IMR-90 (cell line): ENCODE results near the gene EIF4H. TPM values are rescaled to one million over a fixed set of nuclear protein-coding genes. Genes with fewer than 3 reads are reported as not detected.

ENCODE experiments used
- ATAC-seq: fragments of 200-7000 bp; cut with Tn5 transposase; 2 replicates; pipeline ENCODE4 v1.9.1; 2020; ENCODE audit warnings: low read depth, mild to moderate bottlenecking, moderate library complexity
- BruUV-seq: library from RNA; stranded (reverse); fragments of 400-500 nt; replicated peaks from 2 replicates; lab custom pipeline; 2021; lab: Mats Ljungman, UMichigan
- CTCF ChIA-PET: fragments of 300-600 bp; formaldehyde crosslinking; extraction: SDS; loops from one replicate; lab custom pipeline; 2021; ENCODE audit warnings: antibody characterized with exemption; lab: Yijun Ruan, JAX
- POLR2A ChIA-PET: fragments of 300-600 bp; sonication (Branson Sonifier 250); formaldehyde crosslinking; loops from one replicate; lab custom pipeline; 2022; ENCODE audit warnings: antibody characterized with exemption; ENCODE audit not compliant: unreplicated experiment; lab: Charles Lee
- DNase-seq: peaks from one replicate; pipeline ENCODE4 v3.0.0; 2013
- H2AFZ ChIP-seq: replicated peaks from 2 replicates; pipeline ENCODE3; 2013; ENCODE audit warnings: low read length, mild to moderate bottlenecking; ENCODE audit not compliant: poor library complexity
- H2AK5ac ChIP-seq: 2 replicates; pipeline ENCODE4 v1.6.1; 2013; ENCODE audit warnings: low read depth, low read length, inconsistent platforms
- H2AK9ac ChIP-seq: replicated peaks from 2 replicates; pipeline ENCODE3; 2013; ENCODE audit warnings: mild to moderate bottlenecking, low read depth, low read length, moderate library complexity; ENCODE audit not compliant: poor library complexity
- H2BK120ac ChIP-seq: 2 replicates; pipeline ENCODE4 v1.6.1; 2013; ENCODE audit warnings: low read depth, low read length, inconsistent platforms
- H2BK15ac ChIP-seq: 3 replicates; pipeline ENCODE4 v1.6.1; 2013; ENCODE audit warnings: low read depth, low read length, inconsistent platforms
- H2BK20ac ChIP-seq: 2 replicates; pipeline ENCODE4 v1.6.1; 2013; ENCODE audit warnings: low read depth, mild to moderate bottlenecking, inconsistent platforms, low read length, moderate library complexity
- H2BK5ac ChIP-seq: 2 replicates; pipeline ENCODE4 v1.6.1; 2013; ENCODE audit warnings: mild to moderate bottlenecking, low read depth, low read length, inconsistent platforms; ENCODE audit not compliant: poor library complexity, severe bottlenecking
- H3K14ac ChIP-seq: replicated peaks from 2 replicates; pipeline ENCODE4 v1.6.1; 2013; ENCODE audit warnings: low read depth, low read length, inconsistent platforms
- H3K18ac ChIP-seq: 2 replicates; pipeline ENCODE4 v1.6.1; 2013; ENCODE audit warnings: low read depth, low read length, control low read depth
- H3K23ac ChIP-seq: 2 replicates; pipeline ENCODE4 v1.6.1; 2013; ENCODE audit warnings: low read depth, low read length, inconsistent platforms
- H3K27ac ChIP-seq: 2 replicates; pipeline ENCODE4 v1.5.1; 2013; ENCODE audit warnings: mild to moderate bottlenecking, control low read depth, low read length; ENCODE audit not compliant: insufficient read depth
- H3K27me3 ChIP-seq: 2 replicates; pipeline ENCODE4 v1.6.1; 2013; ENCODE audit warnings: low read length; ENCODE audit not compliant: control insufficient read depth, insufficient read depth
- H3K36me3 ChIP-seq: 2 replicates; pipeline ENCODE4 v1.6.1; 2013; ENCODE audit warnings: low read length, mixed read lengths; ENCODE audit not compliant: control insufficient read depth, insufficient read depth
- H3K4ac ChIP-seq: 2 replicates; pipeline ENCODE4 v1.6.1; 2013; ENCODE audit warnings: low read depth, low read length, inconsistent platforms
- H3K4me1 ChIP-seq: 2 replicates; pipeline ENCODE4 v1.6.1; 2013; ENCODE audit warnings: low read length, mixed read lengths; ENCODE audit not compliant: control insufficient read depth, insufficient read depth
- H3K4me2 ChIP-seq: 2 replicates; pipeline ENCODE4 v1.6.1; 2013; ENCODE audit warnings: low read depth, mild to moderate bottlenecking, control low read depth, low read length, moderate library complexity
- H3K4me3 ChIP-seq: 2 replicates; pipeline ENCODE4 v1.5.1; 2013; ENCODE audit warnings: low read depth, mild to moderate bottlenecking, control low read depth, low read length, moderate library complexity; ENCODE audit not compliant: insufficient read depth
- H3K56ac ChIP-seq: 2 replicates; pipeline ENCODE4 v1.6.1; 2013; ENCODE audit warnings: low read length, inconsistent platforms; ENCODE audit not compliant: insufficient read depth; ENCODE audit errors: extremely low read depth
- H3K79me1 ChIP-seq, 2 experiments: 2 replicates each; pipeline ENCODE4 v1.6.1; 2013; ENCODE audit warnings: low read length in 2 of 2, inconsistent platforms in 1 of 2, low read depth in 1 of 2
- H3K9ac ChIP-seq: 2 replicates; pipeline ENCODE4 v1.6.1; 2013; ENCODE audit warnings: low read depth, low read length, control low read depth
- H3K9me1 ChIP-seq: 2 replicates; pipeline ENCODE4 v1.6.1; 2013; ENCODE audit warnings: low read length, inconsistent platforms; ENCODE audit not compliant: insufficient read depth
- H3K9me3 ChIP-seq: 2 replicates; pipeline ENCODE4 v1.6.1; 2013; ENCODE audit warnings: low read length; ENCODE audit not compliant: control insufficient read depth, insufficient read depth
- H4K20me1 ChIP-seq: 2 replicates; pipeline ENCODE4 v1.6.1; 2013; ENCODE audit warnings: low read length, inconsistent platforms; ENCODE audit not compliant: insufficient read depth
- H4K5ac ChIP-seq: 2 replicates; pipeline ENCODE4 v1.6.1; 2013; ENCODE audit warnings: mild to moderate bottlenecking, low read depth, low read length, control low read depth
- H4K8ac ChIP-seq, 2 experiments: 2 replicates each; pipeline ENCODE4 v1.6.1; 2013; ENCODE audit warnings: low read depth in 2 of 2, low read length in 2 of 2, control low read depth in 1 of 2, inconsistent platforms in 1 of 2
- H4K91ac ChIP-seq: 2 replicates; pipeline ENCODE4 v1.6.1; 2013; ENCODE audit warnings: low read depth, low read length, inconsistent platforms; ENCODE audit not compliant: insufficient read depth
- BHLHE40 ChIP-seq: fragments of 150-350 bp; IDR thresholded peaks from 2 replicates; pipeline ENCODE4 v1.6.1; 2016; ENCODE audit warnings: mild to moderate bottlenecking, low read depth, low read length
- CEBPB ChIP-seq: IDR thresholded peaks from 2 replicates; pipeline ENCODE4 v1.6.1; 2012; ENCODE audit warnings: low read depth, low read length, improper control_type of control experiment
- CHD1 ChIP-seq: IDR thresholded peaks from 2 replicates; pipeline ENCODE4 v1.6.1; 2012; ENCODE audit warnings: low read depth, low read length, improper control_type of control experiment
- CTCF ChIP-seq: conservative IDR thresholded peaks from 2 replicates; pipeline ENCODE4 v1.5.1; 2012; ENCODE audit warnings: mild to moderate bottlenecking, low read depth, low read length, improper control_type of control experiment
- ELK1 ChIP-seq: fragments of 150-350 bp; IDR thresholded peaks from 2 replicates; pipeline ENCODE4 v1.6.1; 2016; ENCODE audit warnings: low read depth, mild to moderate bottlenecking, low read length, moderate library complexity, borderline replicate concordance
- FOS ChIP-seq: fragments of 150-350 bp; IDR thresholded peaks from 2 replicates; pipeline ENCODE4 v1.6.1; 2016; ENCODE audit warnings: low read depth, low read length
- MAFK ChIP-seq: IDR thresholded peaks from 2 replicates; pipeline ENCODE4 v1.6.1; 2012; ENCODE audit warnings: low read depth, low read length, improper control_type of control experiment
- MAZ ChIP-seq: IDR thresholded peaks from 2 replicates; pipeline ENCODE4 v1.6.1; 2012; ENCODE audit warnings: low read depth, mild to moderate bottlenecking, low read length, improper control_type of control experiment, moderate library complexity, borderline replicate concordance
- MXI1 ChIP-seq: IDR thresholded peaks from 2 replicates; pipeline ENCODE4 v1.6.1; 2012; ENCODE audit warnings: low read depth, mild to moderate bottlenecking, low read length, moderate library complexity, borderline replicate concordance
- RAD21 ChIP-seq: IDR thresholded peaks from 2 replicates; pipeline ENCODE4 v1.6.1; 2012; ENCODE audit warnings: low read length, improper control_type of control experiment
- RFX5 ChIP-seq: IDR thresholded peaks from 2 replicates; pipeline ENCODE4 v1.8.0; 2012; ENCODE audit warnings: low read depth, mild to moderate bottlenecking, low read length, moderate library complexity
- SMC3 ChIP-seq: fragments of 150-350 bp; IDR thresholded peaks from 2 replicates; pipeline ENCODE4 v1.6.1; 2016; ENCODE audit warnings: low read depth, mild to moderate bottlenecking, antibody characterized with exemption, low read length, moderate library complexity
- USF2 ChIP-seq: fragments of 150-350 bp; IDR thresholded peaks from 2 replicates; pipeline ENCODE4 v1.6.1; 2017; ENCODE audit warnings: mild to moderate bottlenecking, antibody characterized with exemption, low read length, low read depth
- WGBS, 2 experiments: methylation state at CpG; one replicate each; pipeline versions ENCODE4 v1.1.5 to v1.1.7; 2013; ENCODE audit warnings: missing lambda C conversion rate in 2 of 2; ENCODE audit not compliant: insufficient read length in 1 of 2; ENCODE audit errors: extremely low coverage in 2 of 2; 5-methylcytosine and 5-hydroxymethylcytosine counted together
- dilution Hi-C: fragments of 300-500 bp; cut with HindIII; formaldehyde crosslinking; loops from one replicate; pipeline ENCODE4 v1.14.3; 2018; ENCODE audit warnings: low sequenced_read_pairs; ENCODE audit not compliant: unreplicated experiment
- in situ Hi-C: fragments of 300-500 bp; cut with MboI; formaldehyde crosslinking; loops from 3 replicates; pipeline ENCODE4 v1.14.3; 2019; ENCODE audit warnings: low sequenced_read_pairs, inconsistent platforms, mixed read lengths
- intact Hi-C: fragments of 100-400 bp; cut with micrococcal nuclease; formaldehyde crosslinking; loops from 2 replicates; pipeline ENCODE4 v1.10.0; 2022
- polyA plus RNA-seq, 3 experiments: library from polyadenylated mRNA; depleted of rRNA; stranded (reverse); fragments of >200 nt; gene quantifications; 2 replicates each; pipeline ENCODE4 v1.2.3, GENCODE V29; 2012; ENCODE audit warnings: low replicate concordance in 1 of 3
- total RNA-seq: library from RNA; depleted of rRNA; stranded (reverse); fragments of >200 nt; gene quantifications from 2 replicates; pipeline ENCODE4 v1.2.3, GENCODE V29; 2012

The EIF4H gene
- total and polyA plus RNA-seq, 2 of the 4 experiments (the other 2 are of a cell fraction): 241 to 321 TPM

- no peak overlapping the region for H2AK9ac ChIP-seq
- H3K14ac ChIP-seq: no peak overlapping the region
- no peak overlapping the region for H2BK5ac ChIP-seq
- no peaks in the 10 kb centered on the region for H3K4me1 ChIP-seq
- H3K27ac ChIP-seq: no peak overlapping the region
- intact Hi-C loops (no loop called here), dilution Hi-C loops (no loop called here), in situ Hi-C loops (no loop called here)
- H3K9me3 ChIP-seq: peaks cover 6% of the 10 kb centered on the region
- no peak overlapping the region for H4K5ac ChIP-seq
- H2BK15ac ChIP-seq: no peak overlapping the region
- H2AK5ac ChIP-seq: no peak overlapping the region
- H3K23ac ChIP-seq: no peak overlapping the region
- CTCF ChIA-PET: no interaction called here
- H2BK20ac ChIP-seq: no peak overlapping the region
- no peak overlapping the region for H3K4me3 ChIP-seq
- H4K91ac ChIP-seq: no peak overlapping the region
- H3K9me1 ChIP-seq: 0 out of 2 replicates have a peak, but pooled peaks cover 2% of the 10 kb centered on the region
- H3K4me2 ChIP-seq: no peak overlapping the region
- POLR2A ChIA-PET: no interaction called here
- H2AFZ ChIP-seq: no peak overlapping the region
- TF ChIP-seq MAFK: no peak
- no peak for TF ChIP-seq SMC3
- no peak for TF ChIP-seq MXI1
- TF ChIP-seq CEBPB: no peak
- TF ChIP-seq ELK1: no peak
- no peak for TF ChIP-seq USF2
- TF ChIP-seq BHLHE40: no peak
- no peak for TF ChIP-seq MAZ
- no peak for TF ChIP-seq RAD21
- TF ChIP-seq FOS: no peak
- no peak for TF ChIP-seq CHD1
- TF ChIP-seq CTCF: no peak
- no peak for TF ChIP-seq RFX5
- DNase-seq (no peak), ATAC-seq (no peak)
- no peak overlapping the region for H2BK120ac ChIP-seq
- H3K18ac ChIP-seq: no peak overlapping the region
- no peaks in the 10 kb centered on the region for H3K36me3 ChIP-seq
- H4K20me1 ChIP-seq: no peaks in the 10 kb centered on the region
- no TSS peak for BruUV-seq
- no peaks in the 10 kb centered on the region for H3K27me3 ChIP-seq
- no peak overlapping the region for H3K9ac ChIP-seq
- no peak overlapping the region for H4K8ac ChIP-seq
- H3K79me1 ChIP-seq: no peaks in the 10 kb centered on the region
- no peak overlapping the region for H3K56ac ChIP-seq
- H3K4ac ChIP-seq: no peak overlapping the region
- no CpG with 5 or more reads among the region's 1 CpG for WGBS, 2 experiments
Measured at GRCh38 chr7:74149603-74150002, 24.6 kb upstream of the EIF4H start.
